Endothelial cell of umbilical vein (primary cell): ENCODE results near the gene EDEM3.

Experiments used
- EZH2 ChIP-seq: IDR thresholded peaks from 2 replicates; pipeline ENCODE4 v1.6.1; 2012; ENCODE audit warnings: borderline replicate concordance, low read depth, mild to moderate bottlenecking, moderate library complexity, low read length, inconsistent platforms; ENCODE audit not compliant: severe bottlenecking
- FOS ChIP-seq: IDR thresholded peaks from 2 replicates; pipeline ENCODE4 v1.6.1; 2011; ENCODE audit warnings: mild to moderate bottlenecking, low read length, moderate library complexity, borderline replicate concordance; ENCODE audit not compliant: insufficient read depth
- JUN ChIP-seq: IDR thresholded peaks from 2 replicates; pipeline ENCODE4 v1.6.1; 2011; ENCODE audit warnings: borderline replicate concordance, low read depth; ENCODE audit not compliant: insufficient read length, insufficient read depth
- MAX ChIP-seq: IDR thresholded peaks from 2 replicates; pipeline ENCODE4 v1.6.1; 2011; ENCODE audit not compliant: insufficient read depth, insufficient read length
- POLR2A ChIP-seq: IDR thresholded peaks from 2 replicates; pipeline ENCODE4 v1.6.1; 2012; ENCODE audit warnings: low read depth, mild to moderate bottlenecking, control low read depth, low read length
- POLR2AphosphoS5 ChIP-seq: IDR thresholded peaks from 2 replicates; pipeline ENCODE4 v1.6.1; 2012; ENCODE audit warnings: low read depth, mild to moderate bottlenecking, control low read depth, low read length, moderate library complexity; ENCODE audit not compliant: insufficient read depth
- TF ChIP-seq, protein P1 (sequence below), 2 donors: IDR thresholded peaks; 1 replicate in 1 of 2; 2 replicates in 1 of 2; pipeline ENCODE4 v1.5.1; 2011; ENCODE audit warnings: low read length in 2 of 2, mild to moderate bottlenecking in 2 of 2, moderate library complexity in 2 of 2, control low read depth in 1 of 2, inconsistent platforms in 1 of 2, low read depth in 1 of 2; ENCODE audit not compliant: insufficient read depth in 1 of 2; ENCODE audit errors: extremely low read depth in 1 of 2

DNA sequence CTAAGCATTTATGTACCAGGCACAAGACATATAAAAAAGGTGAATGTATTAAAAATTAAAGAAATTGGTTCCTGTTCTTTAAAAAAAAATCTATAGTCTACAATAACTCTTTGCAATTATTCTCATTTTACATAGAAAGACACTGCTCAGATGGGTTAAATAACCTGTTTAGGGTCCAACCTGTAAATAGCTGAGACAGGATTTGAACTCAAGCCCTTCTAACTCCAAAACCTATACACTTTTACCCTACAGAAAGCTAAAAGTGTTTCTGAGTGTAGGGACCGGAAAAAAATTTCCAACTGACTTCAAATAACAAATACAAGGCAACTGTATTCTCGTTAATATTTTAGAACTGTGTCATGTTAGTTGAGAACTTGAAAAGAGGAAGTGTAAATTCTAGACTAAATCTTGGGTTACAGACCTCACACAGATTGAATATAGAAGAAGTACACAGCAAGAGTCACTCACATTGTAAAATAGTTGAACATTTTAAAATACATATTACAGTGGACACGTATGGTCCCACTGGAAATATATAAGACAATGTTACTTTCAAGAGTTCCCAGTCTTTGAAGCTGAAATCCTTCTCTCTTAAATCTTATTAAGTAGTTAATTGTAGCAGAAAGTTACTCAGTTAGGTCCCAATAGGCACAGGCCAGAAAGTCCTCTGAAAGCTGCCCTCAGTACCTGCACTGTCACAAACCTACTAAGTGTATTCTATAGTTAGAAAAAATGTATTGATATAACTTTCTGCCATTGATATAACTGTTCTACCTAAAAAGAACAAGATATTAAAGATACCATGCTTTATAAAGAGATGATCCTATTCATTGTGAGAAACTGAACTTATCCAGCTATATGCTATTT is 7.3 kb downstream of the EDEM3 start:
- TF ChIP-seq POLR2AphosphoS5 (no peak), JUN (no peak), EZH2 (no peak), POLR2A (no peak), FOS (no peak), MAX (no peak)
- TF ChIP-seq, protein P1, sequence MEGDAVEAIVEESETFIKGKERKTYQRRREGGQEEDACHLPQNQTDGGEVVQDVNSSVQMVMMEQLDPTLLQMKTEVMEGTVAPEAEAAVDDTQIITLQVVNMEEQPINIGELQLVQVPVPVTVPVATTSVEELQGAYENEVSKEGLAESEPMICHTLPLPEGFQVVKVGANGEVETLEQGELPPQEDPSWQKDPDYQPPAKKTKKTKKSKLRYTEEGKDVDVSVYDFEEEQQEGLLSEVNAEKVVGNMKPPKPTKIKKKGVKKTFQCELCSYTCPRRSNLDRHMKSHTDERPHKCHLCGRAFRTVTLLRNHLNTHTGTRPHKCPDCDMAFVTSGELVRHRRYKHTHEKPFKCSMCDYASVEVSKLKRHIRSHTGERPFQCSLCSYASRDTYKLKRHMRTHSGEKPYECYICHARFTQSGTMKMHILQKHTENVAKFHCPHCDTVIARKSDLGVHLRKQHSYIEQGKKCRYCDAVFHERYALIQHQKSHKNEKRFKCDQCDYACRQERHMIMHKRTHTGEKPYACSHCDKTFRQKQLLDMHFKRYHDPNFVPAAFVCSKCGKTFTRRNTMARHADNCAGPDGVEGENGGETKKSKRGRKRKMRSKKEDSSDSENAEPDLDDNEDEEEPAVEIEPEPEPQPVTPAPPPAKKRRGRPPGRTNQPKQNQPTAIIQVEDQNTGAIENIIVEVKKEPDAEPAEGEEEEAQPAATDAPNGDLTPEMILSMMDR (IDR thresholded peaks at IDR 0.05; ENCODE audit: extremely low read depth in 1 of 2, insufficient read depth in 1 of 2, low read depth in 1 of 2, low read length in 2 of 2), result no peak
